SK-N-SH (cell line): Measurements from ENCODE around the gene TRIP11. TPM values are rescaled to one million over a fixed set of nuclear protein-coding genes. Genes with fewer than 3 reads are reported as not detected.

Source experiments
- CTCF ChIA-PET: fragments of 300-600, 350-600 bp; formaldehyde crosslinking; extraction: SDS; loops from one replicate; lab custom pipeline; 2021; lab: Yijun Ruan, JAX
- POLR2A ChIA-PET: fragments of 350-600 bp; sonication (Branson Sonifier 250); formaldehyde crosslinking; extraction: SDS; loops from one replicate; lab custom pipeline; 2020; ENCODE audit warnings: antibody characterized with exemption, inconsistent platforms; lab: Yijun Ruan, JAX
- DNase-seq: peaks from one replicate; pipeline ENCODE4 v3.0.0; 2012
- H2AFZ ChIP-seq: fragments of 200-600 bp; sonication (generic); 2 replicates; pipeline ENCODE4 v1.8.1; 2016; ENCODE audit warnings: antibody characterized with exemption, mild to moderate bottlenecking, low read depth
- H3F3A ChIP-seq: fragments of 200-600 bp; sonication (generic); replicated peaks from 2 replicates; pipeline ENCODE3; 2016; ENCODE audit warnings: antibody characterized with exemption, mild to moderate bottlenecking; ENCODE audit not compliant: insufficient read depth
- H3K27ac ChIP-seq, 2 experiments: fragments of 200-500 bp in 1 of 2; fragments of 200-600 bp in 1 of 2; sonication (Bioruptor generic) in 1 of 2; sonication (generic), shearing (Covaris generic) in 1 of 2; 2 replicates each; pipeline versions ENCODE4 v1.5.1 to v1.6.1; 2014 to 2016; ENCODE audit warnings: low read depth in 2 of 2, inconsistent platforms in 1 of 2, low read length in 1 of 2, mild to moderate bottlenecking in 1 of 2, mixed read lengths in 1 of 2
- H3K27me3 ChIP-seq: fragments of 200-600 bp; sonication (generic), shearing (Covaris generic); 2 replicates; pipeline ENCODE4 v1.6.1; 2016; ENCODE audit warnings: mixed run types; ENCODE audit not compliant: insufficient read depth
- H3K36me3 ChIP-seq, 2 experiments: fragments of 200-500 bp in 1 of 2; fragments of 200-600 bp in 1 of 2; sonication (Bioruptor generic) in 1 of 2; sonication (generic) in 1 of 2; replicated peaks in 1 of 2; 2 replicates each; pipeline versions ENCODE3 to v1.5.1; 2014 to 2016; ENCODE audit warnings: low read length in 1 of 2, mild to moderate bottlenecking in 1 of 2; ENCODE audit not compliant: insufficient read depth in 2 of 2, control insufficient read depth in 1 of 2
- H3K4me1 ChIP-seq, 2 experiments: fragments of 200-500 bp in 1 of 2; fragments of 200-600 bp in 1 of 2; sonication (Bioruptor generic) in 1 of 2; sonication (generic), shearing (Covaris generic) in 1 of 2; 2 replicates each; pipeline versions ENCODE4 v1.5.1 to v1.6.1; 2014 to 2016; ENCODE audit warnings: low read depth in 1 of 2, low read length in 1 of 2, mixed run types in 1 of 2; ENCODE audit not compliant: insufficient read depth in 2 of 2, control insufficient read depth in 1 of 2
- H3K4me2 ChIP-seq: fragments of 200-600 bp; sonication (generic), shearing (Covaris generic); 2 replicates; pipeline ENCODE4 v1.6.1; 2017; ENCODE audit warnings: mixed run types
- H3K4me3 ChIP-seq, 2 experiments: fragments of 200-500 bp in 1 of 2; fragments of 200-600 bp in 1 of 2; sonication (Bioruptor generic) in 1 of 2; sonication (generic), shearing (Covaris generic) in 1 of 2; 2 replicates each; pipeline versions ENCODE4 v1.5.1 to v1.8.1; 2014 to 2016; ENCODE audit warnings: low read depth in 2 of 2, inconsistent platforms in 1 of 2, low read length in 1 of 2, mild to moderate bottlenecking in 1 of 2, mixed read lengths in 1 of 2, moderate library complexity in 1 of 2
- H3K79me2 ChIP-seq: fragments of 200-600 bp; sonication (generic); 2 replicates; pipeline ENCODE4 v1.8.1; 2017; ENCODE audit warnings: mild to moderate bottlenecking; ENCODE audit not compliant: insufficient read depth
- H3K9ac ChIP-seq: fragments of 200-600 bp; sonication (generic); 2 replicates; pipeline ENCODE4 v1.6.1; 2017; ENCODE audit warnings: mixed run types
- H3K9me2 ChIP-seq: fragments of 200-600 bp; sonication (generic); 2 replicates; pipeline ENCODE4 v1.6.1; 2017; ENCODE audit warnings: mixed run types
- H3K9me3 ChIP-seq: fragments of 200-600 bp; sonication (generic); 2 replicates; pipeline ENCODE4 v1.6.1; 2017; ENCODE audit warnings: mixed run types, mild to moderate bottlenecking, moderate library complexity
- H4K20me1 ChIP-seq: fragments of 200-600 bp; sonication (generic); 2 replicates; pipeline ENCODE4 v1.6.1; 2017; ENCODE audit warnings: mild to moderate bottlenecking, mixed run types; ENCODE audit not compliant: insufficient read depth
- ELF1 ChIP-seq: IDR thresholded peaks from 2 replicates; pipeline ENCODE4 v1.4.0; 2012
- EP300 ChIP-seq, 2 experiments: IDR thresholded peaks; 2 replicates each; pipeline versions ENCODE4 v1.4.0 to v1.6.1; 2012; ENCODE audit warnings: borderline replicate concordance in 1 of 2, low read depth in 1 of 2, low read length in 1 of 2
- EZH2phosphoT487 ChIP-seq: fragments of 200-600 bp; sonication (generic); IDR thresholded peaks from 2 replicates; pipeline ENCODE4 v1.6.1; 2017; ENCODE audit warnings: low read depth, mixed run types, mild to moderate bottlenecking, antibody characterized with exemption, moderate library complexity, borderline replicate concordance
- FOSL2 ChIP-seq: IDR thresholded peaks from 2 replicates; pipeline ENCODE4 v1.4.0; 2012; ENCODE audit warnings: low read depth, mild to moderate bottlenecking, moderate library complexity, borderline replicate concordance
- FOXM1 ChIP-seq: IDR thresholded peaks from 2 replicates; pipeline ENCODE4 v1.4.0; 2012; ENCODE audit warnings: low read depth, mild to moderate bottlenecking
- GATA2 ChIP-seq: sonication (generic); formaldehyde crosslinking; IDR thresholded peaks from 2 replicates; pipeline ENCODE4 v1.5.0; 2020; ENCODE audit warnings: mild to moderate bottlenecking, missing genetic modification reagents
- JUND ChIP-seq: IDR thresholded peaks from 2 replicates; pipeline ENCODE4 v1.4.0; 2012
- MEF2A ChIP-seq: IDR thresholded peaks from 2 replicates; pipeline ENCODE4 v1.4.0; 2012; ENCODE audit warnings: low read depth, borderline replicate concordance
- NFIC ChIP-seq: IDR thresholded peaks from 2 replicates; pipeline ENCODE4 v1.4.0; 2012; ENCODE audit warnings: borderline replicate concordance
- POLR2AphosphoS5 ChIP-seq: IDR thresholded peaks from 2 replicates; pipeline ENCODE4 v1.6.1; 2012; ENCODE audit warnings: low read depth, low read length
- RXRA ChIP-seq: IDR thresholded peaks from 2 replicates; pipeline ENCODE4 v1.4.0; 2012; ENCODE audit warnings: low read depth, mild to moderate bottlenecking, borderline replicate concordance
- SIN3A ChIP-seq: IDR thresholded peaks from 2 replicates; pipeline ENCODE4 v1.6.1; 2012; ENCODE audit warnings: low read depth, mild to moderate bottlenecking, low read length, moderate library complexity, borderline replicate concordance
- SMC3 ChIP-seq: IDR thresholded peaks from 2 replicates; pipeline ENCODE4 v1.6.1; 2012; ENCODE audit warnings: low read depth, low read length, improper control_type of control experiment
- TCF12 ChIP-seq: IDR thresholded peaks from 2 replicates; pipeline ENCODE4 v1.4.0; 2012
- TEAD4 ChIP-seq: IDR thresholded peaks from 2 replicates; pipeline ENCODE4 v1.4.0; 2012; ENCODE audit warnings: mild to moderate bottlenecking, borderline replicate concordance; ENCODE audit not compliant: insufficient read depth
- polyA plus RNA-seq, 3 experiments: library from polyadenylated mRNA; depleted of rRNA; stranded (reverse); fragments of >200 nt; gene quantifications; 2 replicates each; pipeline ENCODE4 v1.2.3, GENCODE V29; 2012
- TF ChIP-seq, protein P1 (sequence below): IDR thresholded peaks from 2 replicates; pipeline ENCODE4 v1.4.0; 2012; ENCODE audit warnings: low read depth, borderline replicate concordance
- TF ChIP-seq, protein P2 (sequence below): IDR thresholded peaks from 2 replicates; pipeline ENCODE4; 2012
- TF ChIP-seq, protein P3 (sequence below): IDR thresholded peaks from 2 replicates; pipeline ENCODE4 v1.4.0; 2012; ENCODE audit warnings: low read depth
- TF ChIP-seq, protein P4 (sequence below): IDR thresholded peaks from 2 replicates; pipeline ENCODE4 v1.4.0; 2012; ENCODE audit warnings: low read depth, borderline replicate concordance

Gene TRIP11
- polyA plus RNA-seq, 1 of the 3 experiments (the other 2 are of a cell fraction) = 4.6 TPM

DNA sequence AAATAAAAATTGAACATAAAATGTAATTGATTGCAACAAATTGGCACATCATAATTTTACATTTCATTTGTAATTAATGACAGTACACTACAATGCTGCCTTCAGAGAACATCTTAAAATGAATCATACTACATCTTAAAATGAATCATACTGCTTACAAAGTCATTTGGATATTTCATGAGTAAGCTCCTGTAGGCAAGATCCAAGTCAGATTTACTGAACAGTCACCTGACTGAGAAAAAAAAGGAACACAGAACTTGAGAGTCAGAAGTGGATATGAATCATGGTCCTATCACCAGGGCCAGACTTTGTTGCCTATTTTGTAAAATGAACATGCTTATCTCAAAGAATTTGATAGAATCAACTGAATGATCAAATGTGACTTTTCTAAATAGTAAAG lies 59.7 kb downstream of the TRIP11 start:
- Histone ChIP-seq H2AFZ (no peak overlapping the region), H3K36me3 (peaks cover 9 to 37% of the 10 kb centered on the region in 2 experiments), H3K9ac (no peak overlapping the region), H3K9me3 (no peaks in the 10 kb centered on the region), H3K4me3 (no peak overlapping the region), H3F3A (peaks cover 30% of the 10 kb centered on the region), H3K4me2 (no peak overlapping the region), H3K27ac (peak overlapping the region; percentile 59 to 83; a peak in 3 of 4 replicates), H3K79me2 (peaks cover 33% of the 10 kb centered on the region; the same call in 1 of the 2 replicates), H3K27me3 (no peaks in the 10 kb centered on the region), H3K4me1 (peaks cover 0 to 19% of the 10 kb centered on the region in 2 experiments), H4K20me1 (no peaks in the 10 kb centered on the region), H3K9me2 (no peaks in the 10 kb centered on the region)
- ChIA-PET CTCF (no interaction called here), POLR2A (no interaction called here)
- TF ChIP-seq GATA2 (CRISPR knock-in tag) (no peak), EP300 (IDR thresholded peaks at IDR 0.05; ENCODE audit: borderline replicate concordance in 1 of 2, low read depth in 1 of 2, low read length in 1 of 2) (peak in 1 of 2 experiments; percentile 74; a peak in 1 of 4 replicates), ELF1 (no peak), TEAD4 (peak; percentile 24; the same call in 1 of the 2 replicates), JUND (peak; percentile 89), SIN3A (no peak), EZH2phosphoT487 (no peak), TCF12 (peak; percentile 88), RXRA (peak; percentile 42; the same call in 1 of the 2 replicates), MEF2A (no peak), FOXM1 (no peak), SMC3 (no peak), FOSL2 (peak; percentile 96), NFIC (peak; percentile 66; the same call in 1 of the 2 replicates), POLR2AphosphoS5 (peak; percentile 68; the same call in 1 of the 2 replicates)
- TF ChIP-seq, protein P1, sequence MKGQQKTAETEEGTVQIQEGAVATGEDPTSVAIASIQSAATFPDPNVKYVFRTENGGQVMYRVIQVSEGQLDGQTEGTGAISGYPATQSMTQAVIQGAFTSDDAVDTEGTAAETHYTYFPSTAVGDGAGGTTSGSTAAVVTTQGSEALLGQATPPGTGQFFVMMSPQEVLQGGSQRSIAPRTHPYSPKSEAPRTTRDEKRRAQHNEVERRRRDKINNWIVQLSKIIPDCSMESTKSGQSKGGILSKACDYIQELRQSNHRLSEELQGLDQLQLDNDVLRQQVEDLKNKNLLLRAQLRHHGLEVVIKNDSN = peak; percentile 75
- TF ChIP-seq, protein P2, sequence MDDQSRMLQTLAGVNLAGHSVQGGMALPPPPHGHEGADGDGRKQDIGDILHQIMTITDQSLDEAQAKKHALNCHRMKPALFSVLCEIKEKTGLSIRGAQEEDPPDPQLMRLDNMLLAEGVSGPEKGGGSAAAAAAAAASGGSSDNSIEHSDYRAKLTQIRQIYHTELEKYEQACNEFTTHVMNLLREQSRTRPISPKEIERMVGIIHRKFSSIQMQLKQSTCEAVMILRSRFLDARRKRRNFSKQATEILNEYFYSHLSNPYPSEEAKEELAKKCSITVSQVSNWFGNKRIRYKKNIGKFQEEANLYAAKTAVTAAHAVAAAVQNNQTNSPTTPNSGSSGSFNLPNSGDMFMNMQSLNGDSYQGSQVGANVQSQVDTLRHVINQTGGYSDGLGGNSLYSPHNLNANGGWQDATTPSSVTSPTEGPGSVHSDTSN = peak; percentile 89
- TF ChIP-seq, protein P3, sequence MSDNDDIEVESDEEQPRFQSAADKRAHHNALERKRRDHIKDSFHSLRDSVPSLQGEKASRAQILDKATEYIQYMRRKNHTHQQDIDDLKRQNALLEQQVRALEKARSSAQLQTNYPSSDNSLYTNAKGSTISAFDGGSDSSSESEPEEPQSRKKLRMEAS = no peak
- TF ChIP-seq, protein P4, sequence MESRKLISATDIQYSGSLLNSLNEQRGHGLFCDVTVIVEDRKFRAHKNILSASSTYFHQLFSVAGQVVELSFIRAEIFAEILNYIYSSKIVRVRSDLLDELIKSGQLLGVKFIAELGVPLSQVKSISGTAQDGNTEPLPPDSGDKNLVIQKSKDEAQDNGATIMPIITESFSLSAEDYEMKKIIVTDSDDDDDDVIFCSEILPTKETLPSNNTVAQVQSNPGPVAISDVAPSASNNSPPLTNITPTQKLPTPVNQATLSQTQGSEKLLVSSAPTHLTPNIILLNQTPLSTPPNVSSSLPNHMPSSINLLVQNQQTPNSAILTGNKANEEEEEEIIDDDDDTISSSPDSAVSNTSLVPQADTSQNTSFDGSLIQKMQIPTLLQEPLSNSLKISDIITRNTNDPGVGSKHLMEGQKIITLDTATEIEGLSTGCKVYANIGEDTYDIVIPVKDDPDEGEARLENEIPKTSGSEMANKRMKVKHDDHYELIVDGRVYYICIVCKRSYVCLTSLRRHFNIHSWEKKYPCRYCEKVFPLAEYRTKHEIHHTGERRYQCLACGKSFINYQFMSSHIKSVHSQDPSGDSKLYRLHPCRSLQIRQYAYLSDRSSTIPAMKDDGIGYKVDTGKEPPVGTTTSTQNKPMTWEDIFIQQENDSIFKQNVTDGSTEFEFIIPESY = 0 out of 2 replicates have a peak, but pooled peaks have one; percentile 24
- DNase-seq = no peak
